Stimulated activated CD4-positive, alpha-beta T cell treated with anti-CD3 and anti-CD28 coated beads, Interleukin-2, amount 100 ng/mL, for 24 hours (primary cell): ENCODE results near the gene BARX2.
"Not testable (repeated sequence)": the region's sequence is repeated elsewhere in the genome, so short reads cannot be mapped to it uniquely, and the experiment has no call there.

ENCODE experiments used
- DNase-seq, 2 donors: peaks; one replicate each; pipeline ENCODE4 v3.0.0-alpha.2; 2020

Gene BARX2

GRCh38 chr11:129375751-129376657, at the start of gene BARX2:
BARX2 (plus strand) TSS chr11:129375848; CDS start chr11:129376036, 188 bp downstream.
- peak in 1 of 2 donors; percentile 45 for DNase-seq

GRCh38 chr11:129326921-129327320, 48.7 kb upstream of the BARX2 start:
- no peak for DNase-seq

GRCh38 chr11:129327708-129328107, 47.9 kb upstream of the BARX2 start:
- not testable (repeated sequence) for DNase-seq

GRCh38 chr11:129328756-129329155, 46.9 kb upstream of the BARX2 start:
- DNase-seq = no peak

- no peak for DNase-seq
Measured at GRCh38 chr11:129331217-129331616, 44.4 kb upstream of the BARX2 start.

GRCh38 chr11:129331871-129332274, 43.8 kb upstream of the BARX2 start:
- peak; percentile 71 to 76 for DNase-seq

- DNase-seq = no peak
Measured at GRCh38 chr11:129333873-129334272, 41.8 kb upstream of the BARX2 start.

GRCh38 chr11:129344301-129344940, 31.2 kb upstream of the BARX2 start:
- DNase-seq = peak in 1 of 2 donors; percentile 4

GRCh38 chr11:129346916-129347315, 28.7 kb upstream of the BARX2 start:
- DNase-seq = no peak

GRCh38 chr11:129348813-129349212, 26.8 kb upstream of the BARX2 start:
- no peak for DNase-seq

- no peak for DNase-seq
Measured at GRCh38 chr11:129352676-129353075, 23.0 kb upstream of the BARX2 start.

- no peak for DNase-seq
Measured at GRCh38 chr11:129354691-129355090, 21.0 kb upstream of the BARX2 start.

- no peak for DNase-seq
Measured at GRCh38 chr11:129359748-129360147, 15.9 kb upstream of the BARX2 start.

GRCh38 chr11:129364143-129364654, 11.4 kb upstream of the BARX2 start:
- peak; percentile 81 to 84 for DNase-seq

GRCh38 chr11:129365816-129366215, 9.8 kb upstream of the BARX2 start:
- no peak for DNase-seq

GRCh38 chr11:129366737-129367597, 8.7 kb upstream of the BARX2 start:
- DNase-seq = no peak

GRCh38 chr11:129368889-129369672, 6.6 kb upstream of the BARX2 start:
- no peak for DNase-seq

GRCh38 chr11:129370715-129371114, 4.9 kb upstream of the BARX2 start:
- no peak for DNase-seq

- DNase-seq = peak in 1 of 2 donors; percentile 18
Measured at GRCh38 chr11:129372609-129373488, 2.8 kb upstream of the BARX2 start.

GRCh38 chr11:129373489-129373953, 2.1 kb upstream of the BARX2 start:
- DNase-seq = no peak
